Measurements from ENCODE around the gene RNPEPL1. TPM values are rescaled to one million over a fixed set of nuclear protein-coding genes. Genes with fewer than 3 reads are reported as not detected.

RNPEPL1 gene
- total and polyA plus RNA-seq, 2 experiments from 2014 or later: 6.0 to 21.0 TPM

DNA sequence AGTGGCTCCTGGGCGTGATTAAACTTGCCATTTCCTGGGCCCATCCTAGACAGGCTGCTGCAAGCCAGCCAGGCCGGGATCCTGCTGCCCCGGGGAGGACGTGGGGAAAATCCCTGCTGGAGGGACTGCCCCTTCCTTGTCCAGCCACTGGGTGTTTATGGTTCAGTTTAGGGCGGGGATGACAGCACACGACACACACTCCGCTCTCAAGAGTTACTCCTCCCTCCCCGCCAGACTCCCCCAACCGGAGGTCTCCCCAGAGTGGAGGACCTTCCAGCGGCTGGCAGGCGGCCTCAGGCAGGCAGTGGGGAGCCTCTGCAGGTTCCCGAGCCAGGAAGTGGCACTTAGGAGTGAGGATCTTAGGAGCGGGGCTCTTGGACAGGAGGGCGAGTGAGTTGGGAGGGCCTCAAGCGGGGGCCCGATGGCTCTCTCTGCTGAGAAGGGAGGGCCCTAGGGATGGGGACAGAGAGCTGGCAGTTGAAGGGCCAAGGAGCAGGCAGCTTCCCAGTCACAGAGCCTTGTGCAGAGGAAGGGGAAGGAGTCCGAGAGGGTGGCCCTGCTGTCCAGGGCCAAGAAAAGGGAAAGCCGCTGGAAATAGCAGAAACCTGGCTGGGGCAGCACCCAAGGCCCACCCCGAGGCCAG lies 51.3 kb downstream of the RNPEPL1 start (continued):
- TF ChIP-seq, protein P1, sequence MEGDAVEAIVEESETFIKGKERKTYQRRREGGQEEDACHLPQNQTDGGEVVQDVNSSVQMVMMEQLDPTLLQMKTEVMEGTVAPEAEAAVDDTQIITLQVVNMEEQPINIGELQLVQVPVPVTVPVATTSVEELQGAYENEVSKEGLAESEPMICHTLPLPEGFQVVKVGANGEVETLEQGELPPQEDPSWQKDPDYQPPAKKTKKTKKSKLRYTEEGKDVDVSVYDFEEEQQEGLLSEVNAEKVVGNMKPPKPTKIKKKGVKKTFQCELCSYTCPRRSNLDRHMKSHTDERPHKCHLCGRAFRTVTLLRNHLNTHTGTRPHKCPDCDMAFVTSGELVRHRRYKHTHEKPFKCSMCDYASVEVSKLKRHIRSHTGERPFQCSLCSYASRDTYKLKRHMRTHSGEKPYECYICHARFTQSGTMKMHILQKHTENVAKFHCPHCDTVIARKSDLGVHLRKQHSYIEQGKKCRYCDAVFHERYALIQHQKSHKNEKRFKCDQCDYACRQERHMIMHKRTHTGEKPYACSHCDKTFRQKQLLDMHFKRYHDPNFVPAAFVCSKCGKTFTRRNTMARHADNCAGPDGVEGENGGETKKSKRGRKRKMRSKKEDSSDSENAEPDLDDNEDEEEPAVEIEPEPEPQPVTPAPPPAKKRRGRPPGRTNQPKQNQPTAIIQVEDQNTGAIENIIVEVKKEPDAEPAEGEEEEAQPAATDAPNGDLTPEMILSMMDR (conservative IDR thresholded peaks at IDR 0.05; ENCODE audit: low read depth in 2 of 2): no peak
- TF ChIP-seq STAT1 (IDR thresholded peaks at IDR 0.05; ENCODE audit: unreplicated experiment): no peak
- no peak for TF ChIP-seq ZNF331 (CRISPR knock-in tag; IDR thresholded peaks at IDR 0.05; ENCODE audit: low read depth)

DNA sequence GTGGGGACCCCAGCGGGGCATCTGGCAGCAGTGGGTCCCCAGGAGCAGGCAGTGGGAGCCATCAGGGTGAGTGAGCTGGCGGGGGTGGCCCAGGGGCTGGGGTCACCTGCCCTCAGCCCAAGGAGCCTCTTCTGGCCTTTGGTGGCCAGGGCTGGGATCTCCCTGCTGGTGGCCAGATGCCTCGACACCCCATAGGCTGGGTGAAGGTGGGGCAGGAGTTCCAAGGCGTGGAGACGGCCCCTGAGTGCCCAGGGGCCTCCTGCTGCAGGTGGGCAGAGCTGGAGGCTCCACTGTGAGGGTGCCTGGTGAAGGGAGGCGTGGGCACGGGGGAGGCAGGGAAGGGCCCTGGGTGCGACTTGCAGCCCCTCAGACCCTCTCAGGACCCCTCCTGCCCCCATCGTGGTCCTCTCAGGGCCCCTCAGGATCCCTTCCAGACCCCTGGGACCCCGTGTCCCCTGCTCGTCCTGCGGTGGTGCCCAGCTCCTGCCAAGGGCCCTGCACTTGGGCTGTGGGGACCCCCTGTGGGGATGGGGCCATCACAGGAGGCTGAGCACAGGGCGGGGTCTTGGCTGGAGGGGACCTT lies 52.0 kb downstream of the RNPEPL1 start:
- no peaks in the 10 kb centered on the region for H3K36me3 ChIP-seq (ENCODE audit: insufficient read depth)

More for the DNA sequence above, 52.0 kb downstream of the RNPEPL1 start:
- Histone ChIP-seq H3K4me1 (ENCODE audit: insufficient read depth) (no peaks in the 10 kb centered on the region), H3K9me2 (ENCODE audit: insufficient read depth) (no peaks in the 10 kb centered on the region), H3K4me3 (no peak overlapping the region), H3K27me3 (ENCODE audit: insufficient read depth) (no peaks in the 10 kb centered on the region), H4K20me1 (replicated peaks; ENCODE audit: insufficient read depth) (no peaks in the 10 kb centered on the region), H2AFZ (no peak overlapping the region), H3F3A (replicated peaks; ENCODE audit: low read depth) (no peaks in the 10 kb centered on the region), H3K4me2 (no peak overlapping the region), H3K27ac (ENCODE audit: low read depth) (no peak overlapping the region), H3K79me2 (replicated peaks; ENCODE audit: insufficient read depth) (no peaks in the 10 kb centered on the region)
- TF ChIP-seq JUNB (IDR thresholded peaks at IDR 0.05; ENCODE audit: unreplicated experiment): no peak
- no peak for TF ChIP-seq STAT1 (IDR thresholded peaks at IDR 0.05; ENCODE audit: unreplicated experiment)
- TF ChIP-seq EZH2 (IDR thresholded peaks at IDR 0.05; ENCODE audit: low read depth, unreplicated experiment): no peak
- TF ChIP-seq POLR2AphosphoS5 (IDR thresholded peaks at IDR 0.05; ENCODE audit: low read depth): no peak
- TF ChIP-seq, protein P2, sequence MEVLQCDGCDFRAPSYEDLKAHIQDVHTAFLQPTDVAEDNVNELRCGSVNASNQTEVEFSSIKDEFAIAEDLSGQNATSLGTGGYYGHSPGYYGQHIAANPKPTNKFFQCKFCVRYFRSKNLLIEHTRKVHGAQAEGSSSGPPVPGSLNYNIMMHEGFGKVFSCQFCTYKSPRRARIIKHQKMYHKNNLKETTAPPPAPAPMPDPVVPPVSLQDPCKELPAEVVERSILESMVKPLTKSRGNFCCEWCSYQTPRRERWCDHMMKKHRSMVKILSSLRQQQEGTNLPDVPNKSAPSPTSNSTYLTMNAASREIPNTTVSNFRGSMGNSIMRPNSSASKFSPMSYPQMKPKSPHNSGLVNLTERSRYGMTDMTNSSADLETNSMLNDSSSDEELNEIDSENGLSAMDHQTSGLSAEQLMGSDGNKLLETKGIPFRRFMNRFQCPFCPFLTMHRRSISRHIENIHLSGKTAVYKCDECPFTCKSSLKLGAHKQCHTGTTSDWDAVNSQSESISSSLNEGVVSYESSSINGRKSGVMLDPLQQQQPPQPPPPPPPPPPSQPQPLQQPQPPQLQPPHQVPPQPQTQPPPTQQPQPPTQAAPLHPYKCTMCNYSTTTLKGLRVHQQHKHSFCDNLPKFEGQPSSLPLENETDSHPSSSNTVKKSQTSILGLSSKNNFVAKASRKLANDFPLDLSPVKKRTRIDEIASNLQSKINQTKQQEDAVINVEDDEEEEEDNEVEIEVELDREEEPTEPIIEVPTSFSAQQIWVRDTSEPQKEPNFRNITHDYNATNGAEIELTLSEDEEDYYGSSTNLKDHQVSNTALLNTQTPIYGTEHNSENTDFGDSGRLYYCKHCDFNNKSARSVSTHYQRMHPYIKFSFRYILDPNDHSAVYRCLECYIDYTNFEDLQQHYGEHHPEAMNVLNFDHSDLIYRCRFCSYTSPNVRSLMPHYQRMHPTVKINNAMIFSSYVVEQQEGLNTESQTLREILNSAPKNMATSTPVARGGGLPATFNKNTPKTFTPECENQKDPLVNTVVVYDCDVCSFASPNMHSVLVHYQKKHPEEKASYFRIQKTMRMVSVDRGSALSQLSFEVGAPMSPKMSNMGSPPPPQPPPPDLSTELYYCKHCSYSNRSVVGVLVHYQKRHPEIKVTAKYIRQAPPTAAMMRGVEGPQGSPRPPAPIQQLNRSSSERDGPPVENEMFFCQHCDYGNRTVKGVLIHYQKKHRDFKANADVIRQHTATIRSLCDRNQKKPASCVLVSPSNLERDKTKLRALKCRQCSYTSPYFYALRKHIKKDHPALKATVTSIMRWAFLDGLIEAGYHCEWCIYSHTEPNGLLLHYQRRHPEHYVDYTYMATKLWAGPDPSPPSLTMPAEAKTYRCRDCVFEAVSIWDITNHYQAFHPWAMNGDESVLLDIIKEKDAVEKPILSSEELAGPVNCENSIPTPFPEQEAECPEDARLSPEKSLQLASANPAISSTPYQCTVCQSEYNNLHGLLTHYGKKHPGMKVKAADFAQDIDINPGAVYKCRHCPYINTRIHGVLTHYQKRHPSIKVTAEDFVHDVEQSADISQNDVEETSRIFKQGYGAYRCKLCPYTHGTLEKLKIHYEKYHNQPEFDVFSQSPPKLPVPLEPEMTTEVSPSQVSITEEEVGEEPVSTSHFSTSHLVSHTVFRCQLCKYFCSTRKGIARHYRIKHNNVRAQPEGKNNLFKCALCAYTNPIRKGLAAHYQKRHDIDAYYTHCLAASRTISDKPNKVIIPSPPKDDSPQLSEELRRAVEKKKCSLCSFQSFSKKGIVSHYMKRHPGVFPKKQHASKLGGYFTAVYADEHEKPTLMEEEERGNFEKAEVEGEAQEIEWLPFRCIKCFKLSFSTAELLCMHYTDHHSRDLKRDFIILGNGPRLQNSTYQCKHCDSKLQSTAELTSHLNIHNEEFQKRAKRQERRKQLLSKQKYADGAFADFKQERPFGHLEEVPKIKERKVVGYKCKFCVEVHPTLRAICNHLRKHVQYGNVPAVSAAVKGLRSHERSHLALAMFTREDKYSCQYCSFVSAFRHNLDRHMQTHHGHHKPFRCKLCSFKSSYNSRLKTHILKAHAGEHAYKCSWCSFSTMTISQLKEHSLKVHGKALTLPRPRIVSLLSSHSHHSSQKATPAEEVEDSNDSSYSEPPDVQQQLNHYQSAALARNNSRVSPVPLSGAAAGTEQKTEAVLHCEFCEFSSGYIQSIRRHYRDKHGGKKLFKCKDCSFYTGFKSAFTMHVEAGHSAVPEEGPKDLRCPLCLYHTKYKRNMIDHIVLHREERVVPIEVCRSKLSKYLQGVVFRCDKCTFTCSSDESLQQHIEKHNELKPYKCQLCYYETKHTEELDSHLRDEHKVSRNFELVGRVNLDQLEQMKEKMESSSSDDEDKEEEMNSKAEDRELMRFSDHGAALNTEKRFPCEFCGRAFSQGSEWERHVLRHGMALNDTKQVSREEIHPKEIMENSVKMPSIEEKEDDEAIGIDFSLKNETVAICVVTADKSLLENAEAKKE (CRISPR knock-in tag; IDR thresholded peaks at IDR 0.05): no peak
- no peak for TF ChIP-seq ZNF114 (CRISPR knock-in tag; IDR thresholded peaks at IDR 0.05)
- no peak for TF ChIP-seq EZH2phosphoT487 (IDR thresholded peaks at IDR 0.05; ENCODE audit: unreplicated experiment)
- TF ChIP-seq, protein P3, sequence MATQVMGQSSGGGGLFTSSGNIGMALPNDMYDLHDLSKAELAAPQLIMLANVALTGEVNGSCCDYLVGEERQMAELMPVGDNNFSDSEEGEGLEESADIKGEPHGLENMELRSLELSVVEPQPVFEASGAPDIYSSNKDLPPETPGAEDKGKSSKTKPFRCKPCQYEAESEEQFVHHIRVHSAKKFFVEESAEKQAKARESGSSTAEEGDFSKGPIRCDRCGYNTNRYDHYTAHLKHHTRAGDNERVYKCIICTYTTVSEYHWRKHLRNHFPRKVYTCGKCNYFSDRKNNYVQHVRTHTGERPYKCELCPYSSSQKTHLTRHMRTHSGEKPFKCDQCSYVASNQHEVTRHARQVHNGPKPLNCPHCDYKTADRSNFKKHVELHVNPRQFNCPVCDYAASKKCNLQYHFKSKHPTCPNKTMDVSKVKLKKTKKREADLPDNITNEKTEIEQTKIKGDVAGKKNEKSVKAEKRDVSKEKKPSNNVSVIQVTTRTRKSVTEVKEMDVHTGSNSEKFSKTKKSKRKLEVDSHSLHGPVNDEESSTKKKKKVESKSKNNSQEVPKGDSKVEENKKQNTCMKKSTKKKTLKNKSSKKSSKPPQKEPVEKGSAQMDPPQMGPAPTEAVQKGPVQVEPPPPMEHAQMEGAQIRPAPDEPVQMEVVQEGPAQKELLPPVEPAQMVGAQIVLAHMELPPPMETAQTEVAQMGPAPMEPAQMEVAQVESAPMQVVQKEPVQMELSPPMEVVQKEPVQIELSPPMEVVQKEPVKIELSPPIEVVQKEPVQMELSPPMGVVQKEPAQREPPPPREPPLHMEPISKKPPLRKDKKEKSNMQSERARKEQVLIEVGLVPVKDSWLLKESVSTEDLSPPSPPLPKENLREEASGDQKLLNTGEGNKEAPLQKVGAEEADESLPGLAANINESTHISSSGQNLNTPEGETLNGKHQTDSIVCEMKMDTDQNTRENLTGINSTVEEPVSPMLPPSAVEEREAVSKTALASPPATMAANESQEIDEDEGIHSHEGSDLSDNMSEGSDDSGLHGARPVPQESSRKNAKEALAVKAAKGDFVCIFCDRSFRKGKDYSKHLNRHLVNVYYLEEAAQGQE (IDR thresholded peaks at IDR 0.05; ENCODE audit: unreplicated experiment): no peak
- no peak for TF ChIP-seq NANOG (IDR thresholded peaks at IDR 0.05; ENCODE audit: borderline replicate concordance)
- TF ChIP-seq ZNF331 (CRISPR knock-in tag; IDR thresholded peaks at IDR 0.05; ENCODE audit: low read depth): no peak
- TF ChIP-seq CREB1 (CRISPR knock-in tag; IDR thresholded peaks at IDR 0.05; ENCODE audit: low read depth): no peak
- peaks cover 26% of the 10 kb centered on the region for H3K9me3 Mint-ChIP-seq
- no peak for DNase-seq (ENCODE audit: low spot score)
- H3K27ac Mint-ChIP-seq: no peak overlapping the region
- no peak overlapping the region for H3K4me3 Mint-ChIP-seq
- H3K4me1 Mint-ChIP-seq: peaks cover 10% of the 10 kb centered on the region; the same call in 2 of the 3 replicates
- H3K36me3 Mint-ChIP-seq (ENCODE audit: low read depth): peaks cover 27% of the 10 kb centered on the region
- H3K27me3 Mint-ChIP-seq (ENCODE audit: insufficient read depth, low read depth, poor library complexity): peaks cover 9% of the 10 kb centered on the region
- ATAC-seq: no peak
